NB4 (cell line): ENCODE measurements around the gene KRTAP19-8.

Source experiments
- MYC ChIP-seq: IDR thresholded peaks from 2 replicates; pipeline ENCODE4 v1.6.1; 2011; ENCODE audit warnings: low read depth, low read length
- POLR2A ChIP-seq: IDR thresholded peaks from 2 replicates; pipeline ENCODE4 v1.6.1; 2011; ENCODE audit warnings: mild to moderate bottlenecking; ENCODE audit not compliant: insufficient read length; ENCODE audit errors: extremely low read depth
- TF ChIP-seq, protein P1 (sequence below): IDR thresholded peaks from one replicate; pipeline ENCODE4 v1.5.1; 2012; ENCODE audit warnings: low read depth, low read length

DNA sequence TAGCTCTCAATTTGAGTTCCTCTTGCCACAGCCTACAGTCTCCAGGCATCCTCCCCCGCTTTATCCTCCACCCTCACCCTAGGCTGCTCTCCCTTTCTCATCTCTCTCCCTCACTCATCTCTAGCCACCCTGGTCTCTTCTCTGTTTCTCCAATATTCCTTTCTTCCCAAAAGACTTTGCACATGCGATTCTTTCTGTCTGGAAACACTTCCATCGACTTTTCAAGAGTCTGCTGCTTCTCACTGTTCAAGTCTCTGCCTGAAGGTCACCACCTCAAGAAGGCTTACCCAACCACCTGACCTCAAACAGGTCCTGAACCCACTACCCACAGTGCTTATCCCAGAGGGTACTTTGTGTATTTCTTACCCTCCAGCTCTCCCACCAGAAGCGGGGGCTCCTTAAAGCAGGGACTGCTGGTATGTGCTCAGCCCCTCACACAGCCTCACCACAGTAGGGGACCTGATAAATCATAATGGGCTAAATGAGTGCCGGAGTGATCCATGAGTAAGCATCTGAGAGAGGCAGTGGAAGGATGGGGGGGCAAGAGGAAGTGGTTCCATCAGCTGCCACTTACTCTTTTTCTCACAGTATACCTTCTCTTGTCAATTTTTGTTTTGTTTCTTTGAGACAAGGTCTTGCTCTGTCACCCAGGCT lies 14.3 kb upstream of the KRTAP19-8 start:
- TF ChIP-seq POLR2A (no peak), MYC (no peak)
- TF ChIP-seq, protein P1, sequence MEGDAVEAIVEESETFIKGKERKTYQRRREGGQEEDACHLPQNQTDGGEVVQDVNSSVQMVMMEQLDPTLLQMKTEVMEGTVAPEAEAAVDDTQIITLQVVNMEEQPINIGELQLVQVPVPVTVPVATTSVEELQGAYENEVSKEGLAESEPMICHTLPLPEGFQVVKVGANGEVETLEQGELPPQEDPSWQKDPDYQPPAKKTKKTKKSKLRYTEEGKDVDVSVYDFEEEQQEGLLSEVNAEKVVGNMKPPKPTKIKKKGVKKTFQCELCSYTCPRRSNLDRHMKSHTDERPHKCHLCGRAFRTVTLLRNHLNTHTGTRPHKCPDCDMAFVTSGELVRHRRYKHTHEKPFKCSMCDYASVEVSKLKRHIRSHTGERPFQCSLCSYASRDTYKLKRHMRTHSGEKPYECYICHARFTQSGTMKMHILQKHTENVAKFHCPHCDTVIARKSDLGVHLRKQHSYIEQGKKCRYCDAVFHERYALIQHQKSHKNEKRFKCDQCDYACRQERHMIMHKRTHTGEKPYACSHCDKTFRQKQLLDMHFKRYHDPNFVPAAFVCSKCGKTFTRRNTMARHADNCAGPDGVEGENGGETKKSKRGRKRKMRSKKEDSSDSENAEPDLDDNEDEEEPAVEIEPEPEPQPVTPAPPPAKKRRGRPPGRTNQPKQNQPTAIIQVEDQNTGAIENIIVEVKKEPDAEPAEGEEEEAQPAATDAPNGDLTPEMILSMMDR: no peak
